WERI-Rb-1 (cell line): Measurements from ENCODE around the gene SAP30L.

Experiments
- DNase-seq: peaks from one replicate; pipeline ENCODE4 v3.0.0-alpha.2; 2020
- H3K27ac ChIP-seq: fragments of 250-450 bp; sonication (Bioruptor Pico); 2 replicates; pipeline ENCODE4 v1.5.1; 2020; ENCODE audit warnings: mild to moderate bottlenecking, moderate library complexity
- H3K27me3 ChIP-seq: fragments of 250-450 bp; sonication (Bioruptor Pico); 2 replicates; pipeline ENCODE4 v1.5.1; 2021; ENCODE audit warnings: mild to moderate bottlenecking, low read depth, moderate library complexity; ENCODE audit not compliant: insufficient read depth, severe bottlenecking
- H3K36me3 ChIP-seq: fragments of 250-450 bp; sonication (Bioruptor Pico); 2 replicates; pipeline ENCODE4 v1.5.1; 2020; ENCODE audit warnings: mild to moderate bottlenecking, moderate library complexity
- H3K4me3 ChIP-seq: 2 replicates; pipeline ENCODE4 v1.5.1; 2011; ENCODE audit warnings: low read depth, mild to moderate bottlenecking, control low read depth, low read length
- H3K9me3 ChIP-seq: fragments of 250-450 bp; sonication (Bioruptor Pico); 2 replicates; pipeline ENCODE4 v1.5.1; 2021; ENCODE audit warnings: mild to moderate bottlenecking, moderate library complexity; ENCODE audit not compliant: severe bottlenecking
- CTCF ChIP-seq: IDR thresholded peaks from 2 replicates; pipeline ENCODE4 v1.5.1; 2011; ENCODE audit warnings: low read depth, mild to moderate bottlenecking, control low read depth, inconsistent platforms, low read length

The SAP30L gene

GRCh38 chr5:154477382-154478223, 31.8 kb downstream of the SAP30L start:
- Histone ChIP-seq H3K36me3 (peaks cover 14% of the 10 kb centered on the region), H3K27me3 (no peaks in the 10 kb centered on the region), H3K4me3 (peak overlapping the region; percentile 55), H3K27ac (peak overlapping the region; percentile 68), H3K9me3 (no peaks in the 10 kb centered on the region)
- no peak for TF ChIP-seq CTCF
- DNase-seq = peak; percentile 44

GRCh38 chr5:154478224-154478565, 32.4 kb downstream of the SAP30L start, which contains the start of gene HAND1:
Gene HAND1, minus strand, starts transcription at chr5:154478227. Its CDS starts 219 bp downstream, at chr5:154478008.
- Histone ChIP-seq H3K27ac (peak within 1 kb of the TSS; percentile 68), H3K9me3 (no peaks in the 10 kb centered on the region), H3K27me3 (no peaks in the 10 kb centered on the region), H3K4me3 (peak within 1 kb of the TSS; percentile 55), H3K36me3 (peaks cover 14% of the 10 kb centered on the region)
- no peak for TF ChIP-seq CTCF
- peak; percentile 95 for DNase-seq

GRCh38 chr5:154478752-154479159, 33.0 kb downstream of the SAP30L start:
- Histone ChIP-seq H3K27me3 (no peaks in the 10 kb centered on the region), H3K4me3 (no peak overlapping the region), H3K9me3 (no peaks in the 10 kb centered on the region), H3K27ac (no peak overlapping the region), H3K36me3 (peaks cover 14% of the 10 kb centered on the region)
- TF ChIP-seq CTCF = no peak
- no peak for DNase-seq

- no peak for DNase-seq
- Histone ChIP-seq H3K27me3 (no peaks in the 10 kb centered on the region), H3K4me3 (no peak overlapping the region), H3K27ac (no peak overlapping the region), H3K9me3 (no peaks in the 10 kb centered on the region), H3K36me3 (peaks cover 14% of the 10 kb centered on the region)
- no peak for TF ChIP-seq CTCF
Measured at GRCh38 chr5:154479160-154479943, 33.6 kb downstream of the SAP30L start.

GRCh38 chr5:154479944-154480750, 34.4 kb downstream of the SAP30L start:
- no peaks in the 10 kb centered on the region for H3K27me3 ChIP-seq
- no peak overlapping the region for H3K27ac ChIP-seq
- DNase-seq = no peak
- no peaks in the 10 kb centered on the region for H3K9me3 ChIP-seq
- peaks cover 8% of the 10 kb centered on the region for H3K36me3 ChIP-seq
- H3K4me3 ChIP-seq = no peak overlapping the region
- TF ChIP-seq CTCF = no peak
